SK-N-DZ (cell line): ENCODE data around the gene GOSR1.
"Not testable (repeated sequence)": the region's sequence is repeated elsewhere in the genome, so short reads cannot be mapped to it uniquely, and the experiment has no call there.

Experiments used
- DNase-seq: peaks from one replicate; pipeline ENCODE4 v3.0.0-alpha.2; 2015; ENCODE audit warnings: low spot score

GOSR1 gene

DNA sequence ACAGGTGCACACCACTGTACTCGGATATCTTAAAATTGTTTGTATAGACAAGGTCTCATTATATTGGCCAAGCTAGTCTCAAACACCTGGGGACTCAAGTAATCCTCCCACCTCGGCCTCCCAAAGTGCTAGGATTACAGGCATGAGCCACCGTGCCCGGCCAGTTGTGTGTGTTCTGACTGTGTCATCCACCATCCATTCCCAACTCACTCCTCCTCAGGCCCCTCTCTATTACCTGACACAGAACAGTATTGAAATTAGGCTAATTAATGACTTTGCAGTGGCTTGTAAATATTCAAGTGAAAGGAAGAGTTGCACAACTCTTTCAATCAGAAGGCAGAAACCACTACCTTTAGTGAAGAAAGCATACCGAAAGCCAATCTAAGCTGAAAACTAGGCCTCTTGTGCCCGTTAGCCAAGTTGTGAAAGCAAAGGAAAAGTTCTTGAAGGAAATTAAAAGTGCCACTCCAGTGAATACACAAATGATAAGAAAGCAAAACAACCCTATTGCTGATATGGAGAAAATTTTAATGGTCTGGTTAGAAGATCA lies 28.7 kb downstream of the GOSR1 start:
- no peak for DNase-seq

- DNase-seq, result no peak
Measured at GRCh38 chr17:30506481-30506880, 29.3 kb downstream of the GOSR1 start.

- no peak for DNase-seq
Measured at GRCh38 chr17:30513346-30513745, 36.1 kb downstream of the GOSR1 start.

DNA sequence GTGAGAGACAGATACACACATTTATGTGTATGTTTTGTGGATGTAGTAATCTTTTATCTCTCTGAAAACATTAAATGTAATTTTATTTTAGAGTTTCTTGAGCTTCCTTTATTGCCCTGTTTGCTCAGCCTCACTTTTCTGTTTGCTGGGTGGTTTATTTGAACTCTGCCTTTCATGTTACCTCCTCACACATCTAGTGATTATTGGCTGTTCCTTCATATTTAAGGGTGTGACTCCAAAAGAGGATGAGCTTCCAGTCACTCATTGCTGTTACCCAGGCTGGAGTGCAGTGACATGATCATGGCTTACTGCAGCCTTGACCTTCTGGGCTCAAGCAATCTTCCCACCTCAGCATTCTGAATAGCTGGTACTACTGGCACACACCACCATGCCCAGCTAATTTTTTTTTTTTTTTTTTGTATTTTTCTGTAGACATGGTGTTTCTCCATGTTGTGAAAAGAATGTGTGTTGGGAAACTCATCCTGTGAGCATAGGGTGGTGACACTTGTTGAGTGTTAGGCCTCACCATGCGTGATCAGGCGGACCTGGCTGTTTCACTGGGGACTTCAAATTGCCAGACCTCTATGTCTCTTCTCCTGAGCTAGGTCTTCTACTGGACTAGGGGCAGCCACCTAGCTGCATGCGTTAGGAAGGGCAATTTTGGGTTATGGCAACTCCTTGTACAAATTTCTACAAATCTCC lies 37.8 kb downstream of the GOSR1 start:
- no peak for DNase-seq

DNA sequence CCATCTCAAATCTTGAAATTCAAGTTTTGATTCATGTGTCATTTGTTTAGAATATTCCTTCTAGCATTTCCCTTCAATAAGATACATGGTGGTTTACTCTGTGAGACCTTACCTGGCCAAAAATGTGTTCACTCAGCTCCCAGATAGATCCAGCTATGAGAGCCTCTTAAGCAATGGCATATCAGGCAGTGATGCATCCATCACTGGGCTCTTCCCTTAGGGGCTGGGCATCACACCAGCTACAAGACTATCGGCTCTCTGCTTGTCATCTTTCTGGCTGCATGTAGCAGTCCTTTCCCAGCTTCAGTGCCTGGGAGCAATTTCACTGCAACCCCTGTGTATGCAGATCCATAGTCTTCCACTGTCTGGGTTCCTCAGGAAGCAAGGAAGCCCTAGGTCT lies 40.6 kb downstream of the GOSR1 start:
- DNase-seq, result no peak

GRCh38 chr17:30519166-30519565 lies 42.0 kb downstream of the GOSR1 start:
- no peak for DNase-seq

- no peak for DNase-seq
Measured at GRCh38 chr17:30519707-30520106, 42.5 kb downstream of the GOSR1 start.

- DNase-seq, result no peak
Measured at GRCh38 chr17:30520436-30520835, 43.2 kb downstream of the GOSR1 start.

GRCh38 chr17:30520882-30521281 lies 43.7 kb downstream of the GOSR1 start:
- no peak for DNase-seq

DNA sequence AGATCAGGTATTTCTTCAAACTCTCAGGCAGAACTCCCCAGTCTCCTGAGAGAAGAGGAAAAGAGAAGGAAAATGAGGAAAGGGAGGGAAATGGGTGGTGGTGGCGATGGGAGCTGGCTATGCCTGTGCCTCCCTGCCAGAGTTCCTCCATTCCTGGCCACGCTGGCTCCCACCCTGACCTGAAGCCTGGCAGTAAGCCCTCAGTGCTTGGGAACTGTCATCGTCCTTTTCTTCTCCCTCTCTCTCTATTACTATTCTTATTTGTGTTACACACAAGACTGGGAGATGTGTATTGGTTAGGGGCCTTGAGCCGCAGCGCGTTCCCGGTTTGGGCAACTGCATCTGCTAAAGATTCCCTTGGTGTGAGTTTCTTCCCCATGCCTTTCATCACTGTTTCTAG lies 44.6 kb downstream of the GOSR1 start:
- DNase-seq, result no peak

DNA sequence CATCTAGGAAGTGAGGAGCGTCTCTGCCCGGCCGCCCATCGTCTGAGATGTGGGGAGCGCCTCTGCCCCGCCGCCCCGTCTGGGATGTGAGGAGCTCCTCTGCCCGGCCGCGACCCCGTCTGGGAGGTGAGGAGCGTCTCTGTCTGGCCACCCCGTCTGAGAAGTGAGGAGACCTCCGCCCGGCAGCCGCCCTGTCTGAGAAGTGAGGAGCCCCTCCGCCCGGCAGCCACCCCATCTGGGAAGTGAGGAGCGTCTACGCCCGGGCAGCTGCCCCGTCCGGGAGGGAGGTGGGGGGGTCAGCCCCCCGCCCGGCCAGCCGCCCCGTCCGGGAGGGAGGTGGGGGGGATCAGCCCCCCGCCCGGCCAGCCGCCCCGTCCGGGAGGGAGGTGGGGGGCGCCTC lies 46.0 kb downstream of the GOSR1 start:
- DNase-seq, result not testable (repeated sequence)

GRCh38 chr17:30524847-30525246 lies 47.6 kb downstream of the GOSR1 start:
- DNase-seq, result no peak

- no peak for DNase-seq
Measured at GRCh38 chr17:30526401-30526800, 49.2 kb downstream of the GOSR1 start.

GRCh38 chr17:30528701-30529100 lies 51.5 kb downstream of the GOSR1 start:
- not testable (repeated sequence) for DNase-seq

DNA sequence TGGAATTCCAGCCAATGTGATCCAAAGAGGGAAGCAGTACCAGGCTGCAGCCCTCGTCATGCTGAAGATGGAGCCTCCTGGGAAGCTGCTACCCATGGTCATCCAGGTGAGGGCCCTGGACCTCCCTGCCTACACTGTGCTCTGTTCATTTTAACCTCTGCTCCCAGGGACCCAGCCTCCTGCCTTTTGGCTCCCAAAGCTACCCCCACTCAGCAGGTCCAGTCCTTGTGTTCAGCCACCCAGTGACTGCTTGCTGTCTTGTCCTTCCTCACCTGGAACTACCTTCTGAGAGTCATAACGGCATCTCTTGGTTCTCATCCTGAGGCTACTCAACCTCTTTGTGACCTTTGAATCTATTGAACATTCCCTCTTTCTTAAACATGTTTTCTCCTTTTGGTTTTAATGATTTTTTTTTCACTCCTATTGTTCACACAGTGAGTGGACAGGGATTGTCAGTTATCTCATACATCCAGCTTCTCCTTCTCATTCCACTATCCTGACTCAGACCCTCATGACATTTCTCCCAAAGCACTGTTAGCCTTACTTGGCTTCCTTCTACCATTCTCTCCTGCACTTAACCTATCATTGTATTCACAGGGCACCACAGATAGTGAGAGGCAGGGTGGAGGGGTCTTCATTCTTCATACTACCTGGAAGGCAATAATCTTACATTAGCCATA lies 53.3 kb downstream of the GOSR1 start:
- no peak for DNase-seq

DNA sequence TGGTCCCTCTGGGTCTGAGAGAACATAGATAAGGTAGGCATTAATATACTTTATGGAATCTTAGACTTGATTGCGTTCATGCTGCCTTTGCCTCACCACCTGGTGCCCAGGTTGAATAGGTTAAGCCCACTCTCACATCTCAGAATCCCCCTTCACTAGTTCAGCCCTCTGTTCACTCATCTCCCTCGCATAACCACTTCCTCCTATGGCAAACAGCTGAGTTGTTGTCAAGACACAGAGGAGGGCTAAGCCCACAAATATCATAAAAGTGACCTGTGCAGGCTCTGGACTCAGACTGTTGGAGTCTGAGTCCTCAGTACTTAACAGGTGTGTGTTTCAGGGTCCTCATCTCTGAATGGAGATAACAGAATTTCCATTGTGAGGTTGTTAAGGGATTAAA lies 55.7 kb downstream of the GOSR1 start:
- no peak for DNase-seq

DNA sequence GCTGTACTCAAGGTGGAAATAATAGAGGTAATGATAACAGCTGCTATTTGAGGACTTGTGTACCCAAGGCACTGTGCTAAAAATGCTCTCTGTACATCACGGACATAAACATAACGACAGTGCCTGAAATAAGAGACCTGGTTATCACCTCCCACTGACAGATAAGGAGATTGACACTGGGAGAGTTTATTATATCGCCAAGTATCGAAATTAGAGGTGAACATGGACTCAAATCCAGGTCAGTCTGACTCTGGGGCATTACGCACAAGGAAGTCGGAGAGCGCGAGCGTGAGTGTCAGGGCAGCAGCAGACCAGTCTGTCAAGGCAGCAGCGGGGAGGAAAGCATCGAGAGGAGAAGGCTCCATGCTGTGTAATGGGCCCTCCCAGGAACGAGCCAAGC lies 57.1 kb downstream of the GOSR1 start:
- DNase-seq, result no peak

GRCh38 chr17:30534938-30535921 lies 58.0 kb downstream of the GOSR1 start:
- DNase-seq, result no peak

GRCh38 chr17:30536846-30537245 lies 59.6 kb downstream of the GOSR1 start:
- not testable (repeated sequence) for DNase-seq

DNA sequence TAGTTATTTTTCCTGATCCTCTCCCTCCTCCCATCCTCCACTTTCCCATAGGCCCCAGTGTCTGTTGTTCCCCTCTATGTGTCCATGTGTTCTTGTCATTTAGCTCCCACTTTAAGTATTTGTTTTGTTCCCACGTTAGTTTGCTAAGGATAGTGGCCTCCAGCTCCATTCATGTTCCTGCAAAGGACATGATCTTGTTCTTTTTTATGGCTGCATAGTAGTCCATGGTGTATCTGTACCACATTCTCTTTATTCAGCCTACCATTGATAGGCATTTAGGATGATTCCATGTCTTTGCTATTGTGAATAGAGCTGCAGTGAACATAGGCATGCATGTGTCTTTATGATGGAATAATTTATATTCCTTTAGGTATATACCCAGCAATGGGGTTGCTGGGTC lies 60.5 kb downstream of the GOSR1 start:
- DNase-seq, result not testable (repeated sequence)

GRCh38 chr17:30541802-30542201 lies 64.6 kb downstream of the GOSR1 start:
- DNase-seq, result no peak

- DNase-seq, result no peak
Measured at GRCh38 chr17:30543456-30543855, 66.2 kb downstream of the GOSR1 start.
